ENCODE results near the gene ZNHIT2. TPM values are rescaled to one million over a fixed set of nuclear protein-coding genes. Genes with fewer than 3 reads are reported as not detected.

The ZNHIT2 gene
- total RNA-seq, 4 donors from 2014 or later: 12.1 to 18.6 (median 15.3) TPM

- ATAC-seq (ENCODE audit: low FRiP score) (no peak), DNase-seq (ENCODE audit: low spot score) (no peak)
- TF ChIP-seq, protein P1, sequence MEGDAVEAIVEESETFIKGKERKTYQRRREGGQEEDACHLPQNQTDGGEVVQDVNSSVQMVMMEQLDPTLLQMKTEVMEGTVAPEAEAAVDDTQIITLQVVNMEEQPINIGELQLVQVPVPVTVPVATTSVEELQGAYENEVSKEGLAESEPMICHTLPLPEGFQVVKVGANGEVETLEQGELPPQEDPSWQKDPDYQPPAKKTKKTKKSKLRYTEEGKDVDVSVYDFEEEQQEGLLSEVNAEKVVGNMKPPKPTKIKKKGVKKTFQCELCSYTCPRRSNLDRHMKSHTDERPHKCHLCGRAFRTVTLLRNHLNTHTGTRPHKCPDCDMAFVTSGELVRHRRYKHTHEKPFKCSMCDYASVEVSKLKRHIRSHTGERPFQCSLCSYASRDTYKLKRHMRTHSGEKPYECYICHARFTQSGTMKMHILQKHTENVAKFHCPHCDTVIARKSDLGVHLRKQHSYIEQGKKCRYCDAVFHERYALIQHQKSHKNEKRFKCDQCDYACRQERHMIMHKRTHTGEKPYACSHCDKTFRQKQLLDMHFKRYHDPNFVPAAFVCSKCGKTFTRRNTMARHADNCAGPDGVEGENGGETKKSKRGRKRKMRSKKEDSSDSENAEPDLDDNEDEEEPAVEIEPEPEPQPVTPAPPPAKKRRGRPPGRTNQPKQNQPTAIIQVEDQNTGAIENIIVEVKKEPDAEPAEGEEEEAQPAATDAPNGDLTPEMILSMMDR (IDR thresholded peaks at IDR 0.05): no peak
These were observed 16.7 kb downstream of the ZNHIT2 start for GRCh38 chr11:65100674-65101350.

DNA sequence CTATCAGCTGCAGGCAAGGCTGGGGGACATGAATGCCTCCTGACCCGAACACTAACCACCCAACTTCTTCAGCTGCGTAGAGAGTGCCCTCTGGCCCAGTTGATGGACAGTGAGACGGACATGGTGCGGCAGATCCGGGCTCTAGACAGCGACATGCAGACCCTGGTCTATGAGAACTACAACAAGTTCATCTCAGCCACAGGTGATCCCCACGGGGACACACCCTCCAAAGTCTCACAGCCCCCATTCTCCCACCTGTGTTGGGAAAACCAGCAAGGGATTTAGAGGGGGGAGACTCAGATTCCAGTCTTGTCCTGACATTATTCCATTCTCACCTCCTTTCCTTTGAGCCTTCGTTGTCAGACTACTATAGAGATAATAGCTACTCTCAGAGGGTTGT is 20.6 kb downstream of the ZNHIT2 start:
- TF ChIP-seq, protein P1 (IDR thresholded peaks at IDR 0.05): no peak
- ATAC-seq (ENCODE audit: low FRiP score) (no peak), DNase-seq (ENCODE audit: low spot score) (no peak)

DNA sequence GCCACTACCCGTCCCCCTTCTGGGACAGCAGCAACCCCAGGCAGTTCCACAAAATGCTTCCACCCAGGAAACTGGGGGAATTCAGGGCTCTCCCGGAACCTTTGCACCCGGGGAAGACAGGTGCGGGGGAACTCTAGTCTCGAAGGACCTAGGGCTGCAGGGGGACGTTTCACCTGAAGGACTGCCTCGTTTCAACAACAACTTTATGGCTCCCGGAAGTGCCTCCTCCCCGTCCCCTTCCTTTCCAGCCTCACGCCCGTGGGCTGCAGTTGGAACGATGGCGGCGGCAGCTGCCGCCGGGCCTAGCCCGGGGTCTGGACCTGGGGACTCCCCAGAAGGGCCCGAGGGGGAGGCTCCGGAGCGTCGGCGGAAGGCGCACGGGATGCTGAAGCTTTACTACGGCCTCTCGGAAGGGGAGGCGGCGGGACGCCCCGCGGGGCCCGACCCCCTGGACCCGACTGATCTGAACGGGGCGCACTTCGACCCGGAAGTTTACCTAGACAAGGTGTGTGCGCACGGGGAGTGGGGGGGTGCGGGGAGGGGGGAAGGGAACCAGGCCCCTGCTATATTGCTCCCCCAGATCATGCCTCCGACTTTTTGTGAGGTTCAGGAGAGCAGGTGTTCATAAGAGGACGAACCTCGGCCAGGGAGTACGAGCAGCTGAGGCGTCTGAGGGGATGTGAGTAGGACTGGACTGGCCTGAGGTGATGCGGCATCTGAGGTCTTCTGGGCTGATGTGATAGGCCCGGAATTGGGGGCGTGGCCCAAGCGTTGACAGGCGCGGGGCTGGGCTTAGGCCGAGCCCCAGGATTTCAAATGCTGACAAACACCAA is 21.3 kb downstream of the ZNHIT2 start, which contains the start of gene VPS51:
TSS of gene VPS51 (plus strand) at position 241 of the 833 bp plus-strand sequence. CDS start at position 278, 37 bp downstream.
- DNase-seq (ENCODE audit: low spot score) (peak; percentile 84), ATAC-seq (ENCODE audit: low FRiP score) (peak; percentile 96)
- TF ChIP-seq, protein P1 (IDR thresholded peaks at IDR 0.05): no peak

- TF ChIP-seq, protein P1 (IDR thresholded peaks at IDR 0.05): no peak
- ATAC-seq (ENCODE audit: low FRiP score) (peak; percentile 5), DNase-seq (ENCODE audit: low spot score) (no peak)
These were observed 22.1 kb downstream of the ZNHIT2 start for GRCh38 chr11:65095427-65095826.

DNA sequence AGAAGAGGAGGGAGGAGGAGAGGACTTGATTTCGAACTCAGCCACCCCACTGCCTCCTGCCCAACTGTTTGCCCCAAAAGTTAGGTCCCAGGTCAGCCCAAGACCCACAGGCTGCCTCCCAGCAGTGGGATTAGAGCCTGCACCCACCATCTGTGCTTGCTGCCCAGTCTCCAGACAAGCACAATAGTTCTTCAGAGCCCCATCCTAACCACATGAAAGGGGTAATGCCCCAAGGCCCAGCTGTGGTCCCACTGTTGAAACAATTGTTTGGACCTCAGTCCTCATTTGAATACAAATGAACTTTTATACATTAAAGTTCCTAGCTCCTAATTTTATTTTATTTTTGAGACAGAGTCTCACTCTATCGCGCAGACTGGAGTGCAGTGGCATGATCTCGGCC is 26.9 kb downstream of the ZNHIT2 start:
- ATAC-seq (ENCODE audit: low FRiP score) (no peak), DNase-seq (ENCODE audit: low spot score) (no peak)
- TF ChIP-seq, protein P1 (IDR thresholded peaks at IDR 0.05): no peak

- TF ChIP-seq, protein P1 (IDR thresholded peaks at IDR 0.05): no peak
- ATAC-seq (ENCODE audit: low FRiP score): no peak
- no peak for DNase-seq (ENCODE audit: low spot score)
These were observed 27.9 kb downstream of the ZNHIT2 start for GRCh38 chr11:65089621-65090020.

All from omental fat pad (tissue), 4 donors.